IgD-negative memory B cell (primary cell): Measurements from ENCODE around the gene RBX1. TPM values are rescaled to one million over a fixed set of nuclear protein-coding genes. Genes with fewer than 3 reads are reported as not detected.

Source experiments
- H3K27ac Mint-ChIP-seq, 3 donors: one replicate each; pipeline ENCODE4 v1.8.0; 2020 to 2022; ENCODE audit warnings: mild to moderate bottlenecking in 3 of 3, mixed read lengths in 3 of 3, moderate library complexity in 1 of 3
- H3K27me3 Mint-ChIP-seq: one replicate; pipeline ENCODE4 v1.8.0; 2021; ENCODE audit warnings: mixed read lengths
- H3K36me3 Mint-ChIP-seq: one replicate; pipeline ENCODE4 v1.8.0; 2020; ENCODE audit warnings: mild to moderate bottlenecking, mixed read lengths
- H3K4me1 Mint-ChIP-seq, 3 donors: one replicate each; pipeline ENCODE4 v1.8.0; 2020 to 2022; ENCODE audit warnings: mixed read lengths in 3 of 3, mild to moderate bottlenecking in 1 of 3
- H3K4me3 Mint-ChIP-seq, 4 donors: one replicate each; pipeline ENCODE4 v1.8.0; 2020 to 2022; ENCODE audit warnings: mild to moderate bottlenecking in 4 of 4, mixed read lengths in 4 of 4, moderate library complexity in 3 of 4
- H3K9me3 Mint-ChIP-seq, 3 donors: one replicate each; pipeline ENCODE4 v1.8.0; 2020 to 2021; ENCODE audit warnings: mixed read lengths in 3 of 3, mild to moderate bottlenecking in 1 of 3
- polyA plus RNA-seq: library from polyadenylated mRNA; unstranded; fragments of 300-500 nt; fragmentation: Illumina TruSeq; gene quantifications from one replicate; pipeline ENCODE4 v1.2.3, GENCODE V29; 2021

The RBX1 gene
- polyA plus RNA-seq, 1 donor from 2014 or later = 150 TPM

- Mint-ChIP-seq H3K27ac (peak overlapping the region; percentile 90 to 97 (median 91)), H3K4me3 (peak overlapping the region; percentile 57 to 94 (median 85)), H3K27me3 (no peaks in the 10 kb centered on the region), H3K36me3 (no peaks in the 10 kb centered on the region), H3K4me1 (peaks cover 6 to 10% (median 8%) of the 10 kb centered on the region in 3 donors), H3K9me3 (no peaks in the 10 kb centered on the region)
Observed at GRCh38 chr22:41022470-41023298, 71.5 kb downstream of the RBX1 start.

Other genes starting within 250 kb of the RBX1 start
- gene SLC25A17, start 132.0 kb upstream of the RBX1 start, polyA plus RNA-seq = 19.1 TPM
- 211 TPM for gene ST13, start 94.7 kb upstream of the RBX1 start, polyA plus RNA-seq
- 11.9 TPM for gene XPNPEP3, start 94.2 kb upstream of the RBX1 start, polyA plus RNA-seq
- gene DNAJB7, start 89.3 kb upstream of the RBX1 start, polyA plus RNA-seq = 0.09 TPM
- gene EP300, start 141.2 kb downstream of the RBX1 start, polyA plus RNA-seq = 26.0 TPM